ENCODE results near the gene RBL2. TPM values are rescaled to one million over a fixed set of nuclear protein-coding genes. Genes with fewer than 3 reads are reported as not detected.

The RBL2 gene
- total and polyA plus RNA-seq, 2 donors (not counting 3 experiments of a cell fraction or from before 2014, with no cell fraction given) = 22.5 to 30.7 TPM

- H4K20me1 ChIP-seq (replicated peaks; ENCODE audit: control insufficient read depth, extremely low read depth, insufficient read depth, low read length) = no peaks in the 10 kb centered on the region
- no peaks in the 10 kb centered on the region for H3K36me3 ChIP-seq (ENCODE audit: control insufficient read depth in 2 of 2, extremely low read depth in 1 of 2, insufficient read depth in 2 of 2, low read length in 2 of 2)
- BruUV-seq (replicated peaks) = TSS peak; percentile 95
- no peaks in the 10 kb centered on the region for H3K9me3 ChIP-seq (replicated peaks; ENCODE audit: control insufficient read depth, insufficient read depth, low read length)
- H3K9me1 ChIP-seq (replicated peaks; ENCODE audit: control insufficient read depth, extremely low read depth, insufficient read depth, low read length) = no peaks in the 10 kb centered on the region
- TF ChIP-seq JUN (IDR thresholded peaks at IDR 0.05; ENCODE audit: borderline replicate concordance, insufficient read depth, insufficient read length, low read depth) (peak; percentile 81), MYC (IDR thresholded peaks at IDR 0.05; ENCODE audit: low read depth, low read length) (no peak), POLR2A (IDR thresholded peaks at IDR 0.05; ENCODE audit: low read depth, low read length) (peak; percentile 73), POLR2AphosphoS5 (IDR thresholded peaks at IDR 0.05; ENCODE audit: insufficient read depth, low read depth, low read length) (peak; percentile 94), EZH2 (IDR thresholded peaks at IDR 0.05; ENCODE audit: borderline replicate concordance, low read depth, low read length, severe bottlenecking) (no peak), MAX (IDR thresholded peaks at IDR 0.05; ENCODE audit: insufficient read depth, insufficient read length) (no peak), FOS (IDR thresholded peaks at IDR 0.05; ENCODE audit: borderline replicate concordance, insufficient read depth, low read length) (peak; percentile 76), CTCF (IDR thresholded peaks at IDR 0.05; ENCODE audit: extremely low read depth in 1 of 2, insufficient read depth in 1 of 2, low read depth in 1 of 2, low read length in 2 of 2) (no peak), GATA2 (IDR thresholded peaks at IDR 0.05; ENCODE audit: insufficient read depth, insufficient read length, low read depth, low read length) (peak; percentile 92)
- POLR2A ChIA-PET = interaction anchor here (1.6 kb wide), 1 partner anchor 15 kb away, joined by 5 read pairs; no protein-coding TSS in a partner anchor
- CTCF ChIA-PET = interaction anchor here (0.7 to 2.3 kb wide), 5 partner anchors 9 to 42 kb away, joined by 3 to 13 read pairs (median 6); no protein-coding TSS in a partner anchor
- peak overlapping the region; percentile 95 for H3K9ac ChIP-seq (replicated peaks; ENCODE audit: extremely low read depth, insufficient read depth, low read length)
- H3K27me3 ChIP-seq (ENCODE audit: control insufficient read depth in 2 of 2, insufficient read depth in 2 of 2, low read length in 2 of 2) = no peaks in the 10 kb centered on the region
- H3K4me3 ChIP-seq (replicated peaks in 1 of 3; ENCODE audit: insufficient read depth in 1 of 3, low read depth in 1 of 3, low read length in 3 of 3) = peak overlapping the region in 1 of 3 experiments; percentile 51
- intact Hi-C loops (cut with micrococcal nuclease) = loop anchor here (1.0 to 5.0 kb wide), 6 partner anchors 8 to 1984 kb away; partner anchors contain the start of genes FTO and RPGRIP1L
- peaks cover 39% of the 10 kb centered on the region for H3K4me1 ChIP-seq (ENCODE audit: control insufficient read depth, extremely low read depth, insufficient read depth, low read length)
- no peaks in the 10 kb centered on the region for H3K79me2 ChIP-seq (ENCODE audit: control insufficient read depth, insufficient read depth, low read length)
- DNase-seq (ENCODE audit: low read depth, low spot score) (peak; percentile 92), FAIRE-seq (peak; percentile 100)
- dilution Hi-C loops (cut with MboI; ENCODE audit: extremely low pct_ligation_motif_present, low sequenced_read_pairs) = no loop called here
- H2AFZ ChIP-seq (ENCODE audit: low read depth, low read length) = peak overlapping the region; percentile 42
- H3K27ac ChIP-seq (ENCODE audit: insufficient read depth, low read depth, low read length) = peak overlapping the region; percentile 97
- H3K4me2 ChIP-seq (ENCODE audit: insufficient read depth, low read length) = peak overlapping the region; percentile 92
Observed at GRCh38 chr16:53518550-53519416, 84.5 kb downstream of the RBL2 start.

All from endothelial cell of umbilical vein (primary cell).